Endothelial cell (in vitro differentiated cells): ENCODE results near the gene ZNF316. TPM values are rescaled to one million over a fixed set of nuclear protein-coding genes. Genes with fewer than 3 reads are reported as not detected.

ENCODE experiments used
- DNase-seq: peaks from one replicate; pipeline ENCODE4 v3.0.0; 2021; ENCODE audit warnings: low spot score
- H3K27ac Mint-ChIP-seq: one replicate; pipeline ENCODE4 v1.8.0; 2021; ENCODE audit warnings: mixed read lengths, inconsistent platforms; ENCODE audit not compliant: unreplicated experiment
- H3K27me3 Mint-ChIP-seq: one replicate; pipeline ENCODE4 v1.8.0; 2021; ENCODE audit warnings: mild to moderate bottlenecking, moderate library complexity, mixed read lengths, inconsistent platforms; ENCODE audit not compliant: unreplicated experiment
- H3K36me3 Mint-ChIP-seq: one replicate; pipeline ENCODE4 v1.8.0; 2021; ENCODE audit warnings: mild to moderate bottlenecking, low read depth, mixed read lengths, inconsistent platforms; ENCODE audit not compliant: unreplicated experiment
- H3K4me1 Mint-ChIP-seq: one replicate; pipeline ENCODE4 v1.8.0; 2021; ENCODE audit warnings: mild to moderate bottlenecking, mixed read lengths, inconsistent platforms; ENCODE audit not compliant: unreplicated experiment
- H3K4me3 Mint-ChIP-seq: one replicate; pipeline ENCODE4 v1.8.0; 2021; ENCODE audit warnings: mild to moderate bottlenecking, mixed read lengths, inconsistent platforms; ENCODE audit not compliant: unreplicated experiment
- H3K9me3 Mint-ChIP-seq: one replicate; pipeline ENCODE4 v1.8.0; 2021; ENCODE audit warnings: mixed read lengths, inconsistent platforms; ENCODE audit not compliant: unreplicated experiment
- CTCF ChIP-seq: fragments of 200-600 bp; sonication (generic); IDR thresholded peaks from one replicate; pipeline ENCODE4 v1.5.0; 2021; ENCODE audit warnings: antibody characterized with exemption; ENCODE audit not compliant: unreplicated experiment
- total RNA-seq: library from RNA; stranded (reverse); fragmentation: NEBNext Ultra II Directional; extraction: Animal tissue kit (Norgen Biotek cat#: 25700); gene quantifications from one replicate; pipeline ENCODE4 v1.2.1, GENCODE V29; 2021; ENCODE audit not compliant: unreplicated experiment

ZNF316 gene
- total RNA-seq, 1 donor from 2014 or later = 42.2 TPM

- Mint-ChIP-seq H3K4me3 (peak overlapping the region; percentile 94), H3K27ac (peak overlapping the region; percentile 90), H3K4me1 (peaks cover 13% of the 10 kb centered on the region), H3K36me3 (peaks cover 35% of the 10 kb centered on the region), H3K27me3 (peaks cover 14% of the 10 kb centered on the region), H3K9me3 (no peaks in the 10 kb centered on the region)
- DNase-seq = no peak
- TF ChIP-seq CTCF = no peak
Measured at GRCh38 chr7:6590645-6591110, 46.4 kb upstream of the ZNF316 start.

GRCh38 chr7:6600093-6600492 lies 37.0 kb upstream of the ZNF316 start:
- peaks cover 48% of the 10 kb centered on the region for H3K36me3 Mint-ChIP-seq
- H3K4me3 Mint-ChIP-seq = no peak overlapping the region
- no peak overlapping the region for H3K27ac Mint-ChIP-seq
- H3K27me3 Mint-ChIP-seq = peaks cover 4% of the 10 kb centered on the region
- TF ChIP-seq CTCF = no peak
- H3K9me3 Mint-ChIP-seq = no peaks in the 10 kb centered on the region
- no peaks in the 10 kb centered on the region for H3K4me1 Mint-ChIP-seq
- DNase-seq = no peak

- no peak for DNase-seq
- Mint-ChIP-seq H3K9me3 (no peaks in the 10 kb centered on the region), H3K4me1 (no peaks in the 10 kb centered on the region), H3K27ac (no peak overlapping the region), H3K27me3 (peaks cover 4% of the 10 kb centered on the region), H3K36me3 (peaks cover 22% of the 10 kb centered on the region), H3K4me3 (no peak overlapping the region)
- TF ChIP-seq CTCF = no peak
Measured at GRCh38 chr7:6604458-6604857, 32.7 kb upstream of the ZNF316 start.

GRCh38 chr7:6606866-6607583 lies 30.1 kb upstream of the ZNF316 start:
- no peak overlapping the region for H3K27ac Mint-ChIP-seq
- no peak for TF ChIP-seq CTCF
- H3K9me3 Mint-ChIP-seq = no peaks in the 10 kb centered on the region
- H3K4me3 Mint-ChIP-seq = no peak overlapping the region
- DNase-seq = no peak
- H3K27me3 Mint-ChIP-seq = peaks cover 6% of the 10 kb centered on the region
- H3K36me3 Mint-ChIP-seq = peaks cover 15% of the 10 kb centered on the region
- H3K4me1 Mint-ChIP-seq = peaks cover 3% of the 10 kb centered on the region

GRCh38 chr7:6607651-6608051 lies 29.5 kb upstream of the ZNF316 start:
- no peak overlapping the region for H3K4me3 Mint-ChIP-seq
- peaks cover 8% of the 10 kb centered on the region for H3K27me3 Mint-ChIP-seq
- H3K4me1 Mint-ChIP-seq = peaks cover 3% of the 10 kb centered on the region
- H3K9me3 Mint-ChIP-seq = no peaks in the 10 kb centered on the region
- no peak for TF ChIP-seq CTCF
- peaks cover 12% of the 10 kb centered on the region for H3K36me3 Mint-ChIP-seq
- DNase-seq = no peak
- no peak overlapping the region for H3K27ac Mint-ChIP-seq
